Heart right ventricle (tissue), 16 donors: ENCODE measurements around the gene TASP1. TPM values are rescaled to one million over a fixed set of nuclear protein-coding genes. Genes with fewer than 3 reads are reported as not detected.
A peak's percentile ranks its signal among the peaks of the same experiment; 100 is the strongest.
"Not testable (repeated sequence)": the region's sequence is repeated elsewhere in the genome, so short reads cannot be mapped to it uniquely, and the experiment has no call there.

Source experiments
- ATAC-seq, 8 donors: fragments of 200-7000 bp; cut with Tn5 transposase; one replicate each; pipeline ENCODE4 v1.9.1; 2020; ENCODE audit warnings: mild to moderate bottlenecking in 8 of 8, moderate library complexity in 8 of 8, moderate number of reproducible peaks in 1 of 8
- DNase-seq, 2 donors: peaks; one replicate each; pipeline ENCODE4 v3.0.0-alpha.2; 2020
- H3K27ac ChIP-seq, 10 donors: fragments of 200-600 bp; sonication (generic) in 2 of 10; one replicate each; pipeline versions ENCODE4 v1.5.0 to v1.8.0; 2020 to 2022; ENCODE audit warnings: mild to moderate bottlenecking in 3 of 10
- H3K27me3 ChIP-seq, 7 donors: fragments of 200-600 bp; one replicate each; pipeline ENCODE4 v1.8.0; 2021 to 2022; ENCODE audit warnings: mild to moderate bottlenecking in 2 of 7
- H3K36me3 ChIP-seq, 9 donors: fragments of 200-600 bp; sonication (generic) in 1 of 9; one replicate each; pipeline versions ENCODE4 v1.5.0 to v1.8.0; 2020 to 2022; ENCODE audit warnings: mild to moderate bottlenecking in 2 of 9
- H3K4me1 ChIP-seq, 9 donors: fragments of 200-600 bp; sonication (generic) in 1 of 9; one replicate each; pipeline versions ENCODE4 v1.5.0 to v1.8.0; 2020 to 2022; ENCODE audit warnings: mild to moderate bottlenecking in 4 of 9
- H3K4me3 ChIP-seq, 10 donors: fragments of 200-600 bp; sonication (generic) in 2 of 10; one replicate each; pipeline versions ENCODE4 v1.5.0 to v1.8.0; 2020 to 2022; ENCODE audit warnings: mild to moderate bottlenecking in 7 of 10, moderate library complexity in 2 of 10
- H3K9me3 ChIP-seq, 11 donors: fragments of 200-600 bp in 10 of 11; sonication (generic) in 2 of 11; one replicate each; pipeline versions ENCODE4 v1.5.0 to v1.8.0; 2013 to 2022; ENCODE audit warnings: mild to moderate bottlenecking in 2 of 11, control low read depth in 1 of 11, moderate library complexity in 1 of 11
- whole genome bisulfite sequencing, 2 donors: extraction: QIAGEN DNeasy Blood & Tissue Kit; methylation state at CpG; one replicate each; pipeline ENCODE4 v1.1.7; 2013; ENCODE audit warnings: inconsistent platforms in 1 of 2; 5-methylcytosine and 5-hydroxymethylcytosine counted together
- intact Hi-C, 10 donors: fragments of 100-400 bp; cut with DNase I; formaldehyde crosslinking; loops; one replicate each; pipeline versions ENCODE4 v1.11.1 to v1.14.2; 2022
- polyA plus RNA-seq, 2 donors: library from polyadenylated mRNA; stranded (reverse); fragments of 200-250 nt; gene quantifications; one replicate each; pipeline ENCODE4 v1.2.3, GENCODE V29; 2013
- total RNA-seq, 10 donors: library from RNA; stranded (reverse); fragmentation: NEBNext Ultra II Directional in 3 of 10; extraction: Animal tissue kit (Norgen Biotek cat#: 25700) in 3 of 10; gene quantifications; one replicate each; pipeline versions ENCODE4 v1.2.1 to v1.2.4, GENCODE V29; 2021 to 2023
- TF ChIP-seq, protein P1 (sequence below), 9 donors: fragments of 200-600 bp; sonication (generic) in 2 of 9; IDR thresholded peaks; one replicate each; pipeline versions ENCODE4 v1.5.0 to v1.8.0; 2021 to 2022; ENCODE audit warnings: antibody characterized with exemption in 9 of 9, mild to moderate bottlenecking in 5 of 9, moderate library complexity in 1 of 9
- donor health status: Arrhythmogenic right ventricular cardiomyopathy.
- donor health status: ischemic (EF 13 %, LVEDD 7.1; RV severe dilation, severe dysfunction).
- donor health status: healthy with polysubstance abuse.
- donor health status: DM: no; HTN: yes; CAD: no.
- donor health status: DM: no; HTN: no; CAD: no.
- donor health status: ischemic (EF 25% LVEDD 6.9; RV normal size, moderate dysfunction).
- donor health status: ischemic (EF 25% LVEDD 5.7; RV mildly dilated, moderate dysfunction).
- donor health status: healthy.
- donor health status: DM: yes; HTN: yes; CAD: no.
- donor health status: Ischemic cardiomyopathy.
- donor health status: ischemic (EF 35%, LVEDD 5.7; RV mildly dilated, moderate dysfunction).
- donor health status: nonischemic (EF 11% LVEDD 7.7; RV severe dilation, severe dysfunction).
- donor health status: DM: yes; HTN: yes; CAD: no.
- donor health status: PGD.
- donor health status: ischemic (EF 29% LVEDD 5.4; RV normal size, mild dysfunction).
- donor health status: nonischemic (EF 23%, LVEDD 6.1; RV moderate dilation, normal function).

TASP1 gene
- total and polyA plus RNA-seq, 12 donors = 2.1 to 8.5 (median 5.8) TPM

DNA sequence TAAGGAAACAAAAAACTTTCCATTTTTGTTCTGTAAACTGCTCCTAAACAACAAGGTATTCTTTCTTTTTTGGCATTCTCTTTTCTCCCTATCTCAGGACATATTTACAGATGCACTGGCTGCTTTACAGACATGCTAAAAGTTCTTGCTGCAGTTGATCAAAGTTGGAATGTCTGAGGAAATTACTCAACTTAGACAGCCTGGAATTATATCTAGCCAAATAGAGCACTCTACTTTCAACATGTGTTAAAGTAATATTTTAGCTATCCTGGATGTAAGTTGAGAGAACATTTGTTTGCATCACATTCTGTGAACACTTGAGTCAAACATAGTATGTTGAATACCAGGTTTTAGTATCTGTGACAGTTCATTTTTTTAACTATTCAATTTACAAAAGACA, 24.8 kb downstream of the TASP1 start:
- ATAC-seq (no peak), DNase-seq (no peak)
- Histone ChIP-seq H3K9me3 (no peaks in the 10 kb centered on the region), H3K27me3 (no peaks in the 10 kb centered on the region), H3K4me3 (no peak overlapping the region), H3K4me1 (peaks cover 0 to 24% (median 4%) of the 10 kb centered on the region in 9 donors), H3K27ac (no peak overlapping the region), H3K36me3 (peaks cover 0 to 15% (median 0%) of the 10 kb centered on the region in 9 donors)
- TF ChIP-seq, protein P1, sequence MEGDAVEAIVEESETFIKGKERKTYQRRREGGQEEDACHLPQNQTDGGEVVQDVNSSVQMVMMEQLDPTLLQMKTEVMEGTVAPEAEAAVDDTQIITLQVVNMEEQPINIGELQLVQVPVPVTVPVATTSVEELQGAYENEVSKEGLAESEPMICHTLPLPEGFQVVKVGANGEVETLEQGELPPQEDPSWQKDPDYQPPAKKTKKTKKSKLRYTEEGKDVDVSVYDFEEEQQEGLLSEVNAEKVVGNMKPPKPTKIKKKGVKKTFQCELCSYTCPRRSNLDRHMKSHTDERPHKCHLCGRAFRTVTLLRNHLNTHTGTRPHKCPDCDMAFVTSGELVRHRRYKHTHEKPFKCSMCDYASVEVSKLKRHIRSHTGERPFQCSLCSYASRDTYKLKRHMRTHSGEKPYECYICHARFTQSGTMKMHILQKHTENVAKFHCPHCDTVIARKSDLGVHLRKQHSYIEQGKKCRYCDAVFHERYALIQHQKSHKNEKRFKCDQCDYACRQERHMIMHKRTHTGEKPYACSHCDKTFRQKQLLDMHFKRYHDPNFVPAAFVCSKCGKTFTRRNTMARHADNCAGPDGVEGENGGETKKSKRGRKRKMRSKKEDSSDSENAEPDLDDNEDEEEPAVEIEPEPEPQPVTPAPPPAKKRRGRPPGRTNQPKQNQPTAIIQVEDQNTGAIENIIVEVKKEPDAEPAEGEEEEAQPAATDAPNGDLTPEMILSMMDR (IDR thresholded peaks at IDR 0.05) = no peak
- intact Hi-C loops = no loop called here

DNA sequence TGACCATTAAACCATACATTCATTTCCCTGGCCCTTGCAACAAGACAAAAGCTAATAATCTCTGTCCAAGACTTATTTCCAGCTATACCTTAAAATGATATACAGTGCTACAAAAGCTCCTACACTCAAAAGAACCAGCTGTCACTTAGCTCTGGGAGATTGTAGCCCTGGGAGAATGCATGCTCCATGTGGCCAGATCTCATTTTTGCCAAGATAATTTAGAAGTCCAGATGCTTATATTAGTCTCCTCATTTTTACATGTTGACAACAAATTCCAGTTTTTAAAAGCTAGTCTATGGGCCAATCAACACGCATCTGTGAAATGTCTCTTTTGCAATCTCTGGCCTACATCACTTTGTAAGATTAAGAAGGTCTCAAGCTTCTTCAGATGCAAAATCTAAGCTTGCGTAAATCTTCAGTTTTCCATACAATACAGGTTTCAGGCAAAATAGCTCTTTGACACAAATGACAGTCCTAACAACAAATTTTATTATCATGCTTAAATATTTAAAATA, 27.1 kb downstream of the TASP1 start:
- 96 to 98% methylated on average over 2 of the region's 2 CpGs for WGBS, 2 donors
- Histone ChIP-seq H3K9me3 (no peaks in the 10 kb centered on the region), H3K27me3 (no peaks in the 10 kb centered on the region), H3K36me3 (peaks cover 0 to 15% (median 0%) of the 10 kb centered on the region in 9 donors), H3K4me1 (peaks cover 0 to 24% (median 4%) of the 10 kb centered on the region in 9 donors), H3K27ac (no peak overlapping the region), H3K4me3 (no peak overlapping the region)
- TF ChIP-seq, protein P1 (IDR thresholded peaks at IDR 0.05) = no peak
- ATAC-seq (no peak), DNase-seq (no peak)
- intact Hi-C loops = no loop called here

DNA sequence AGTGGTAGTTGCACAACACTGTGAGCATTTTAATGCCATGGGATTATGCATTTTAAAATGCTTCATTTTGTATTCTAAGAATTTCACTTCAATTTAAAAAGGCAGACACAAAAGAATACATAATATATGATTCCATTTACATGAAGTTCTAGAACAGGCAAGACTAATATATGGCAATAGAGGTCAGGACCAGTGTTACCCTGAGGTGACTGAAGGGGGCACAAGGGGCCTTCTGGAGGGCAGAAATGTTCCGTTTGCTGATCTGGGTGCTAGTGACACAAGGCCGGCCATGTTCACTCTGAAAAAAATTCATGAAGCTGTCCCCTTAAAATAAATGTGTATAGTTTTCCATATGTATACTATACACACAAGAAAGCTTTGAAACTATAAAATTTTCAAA, 28.5 kb downstream of the TASP1 start:
- 84 to 87% methylated on average over 2 of the region's 2 CpGs for WGBS, 2 donors

DNA sequence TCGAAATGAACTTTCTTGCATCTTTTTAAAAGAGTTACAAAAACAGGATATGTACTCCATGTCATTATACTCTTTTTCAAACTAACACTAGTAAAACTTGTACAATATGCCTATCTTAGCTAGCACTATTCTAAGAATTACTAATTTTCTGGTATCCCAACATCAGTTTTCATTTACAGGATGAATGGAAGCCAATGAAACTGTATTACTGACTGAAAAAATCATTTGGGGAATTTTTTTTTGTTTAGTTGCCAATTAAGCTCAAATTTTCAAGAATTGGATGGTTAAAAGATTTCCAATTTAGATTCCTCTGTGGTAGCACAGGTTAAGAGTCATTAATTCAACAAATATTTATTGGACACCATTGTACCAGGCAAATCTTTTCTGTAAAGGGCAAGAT, 30.7 kb downstream of the TASP1 start:
- peaks cover 0 to 1% (median 0%) of the 10 kb centered on the region in 9 donors for H3K4me1 ChIP-seq
- no peak overlapping the region for H3K4me3 ChIP-seq
- intact Hi-C loops = no loop called here
- H3K36me3 ChIP-seq = peaks cover 0 to 12% (median 0%) of the 10 kb centered on the region in 9 donors
- no peaks in the 10 kb centered on the region for H3K9me3 ChIP-seq
- ATAC-seq (no peak), DNase-seq (no peak)
- TF ChIP-seq, protein P1 (IDR thresholded peaks at IDR 0.05) = no peak
- no peak overlapping the region for H3K27ac ChIP-seq
- 89 to 95% methylated on average over 1 of the region's 1 CpG for WGBS, 2 donors
- H3K27me3 ChIP-seq = no peaks in the 10 kb centered on the region

More for the DNA sequence above, 28.5 kb downstream of the TASP1 start:
- no peaks in the 10 kb centered on the region for H3K27me3 ChIP-seq
- H3K4me3 ChIP-seq = no peak overlapping the region
- no peaks in the 10 kb centered on the region for H3K9me3 ChIP-seq
- DNase-seq = no peak
- H3K36me3 ChIP-seq = peaks cover 0 to 11% (median 0%) of the 10 kb centered on the region in 9 donors
- TF ChIP-seq, protein P1 (IDR thresholded peaks at IDR 0.05) = peak in 2 of 9 donors; percentile 9 to 19
- intact Hi-C loops = no loop called here
- no peak for ATAC-seq
- H3K27ac ChIP-seq = no peak overlapping the region
- peaks cover 0 to 23% (median 4%) of the 10 kb centered on the region in 9 donors for H3K4me1 ChIP-seq

DNA sequence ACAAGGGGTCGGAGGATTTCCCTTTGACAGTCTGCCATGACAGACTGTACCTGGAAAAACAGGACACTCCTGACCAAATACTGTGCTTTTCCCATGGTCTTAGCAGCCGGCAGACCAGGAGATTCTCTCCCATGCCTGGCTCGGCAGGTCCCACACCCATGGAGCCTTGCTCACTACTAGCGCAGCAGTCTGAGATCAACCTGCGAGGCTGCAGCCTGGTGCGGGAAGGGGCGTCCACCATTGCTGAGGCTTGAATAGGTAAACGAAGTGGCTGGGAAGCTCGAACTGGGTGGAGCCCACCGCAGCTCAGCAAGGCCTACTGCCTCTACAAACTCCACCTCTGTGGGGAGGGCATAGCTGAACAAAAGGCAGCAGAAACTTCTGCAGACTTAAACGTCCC, 45.3 kb downstream of the TASP1 start:
- H3K4me1 ChIP-seq, H3K27me3 ChIP-seq, intact Hi-C loops, H3K27ac ChIP-seq, H3K36me3 ChIP-seq, DNase-seq, ATAC-seq, H3K4me3 ChIP-seq: not testable (repeated sequence)
- peaks cover 0 to 12% (median 0%) of the 10 kb centered on the region in 11 donors for H3K9me3 ChIP-seq
- WGBS, 2 donors = 91 to 94% methylated on average over 11 of the region's 11 CpGs
